GM12875 (cell line): ENCODE results near the gene SOX13.

Experiments
- H3K4me3 ChIP-seq: one replicate; pipeline ENCODE4 v1.5.1; 2011; ENCODE audit warnings: low read depth, low read length, control low read depth
- TF ChIP-seq, protein P1 (sequence below): IDR thresholded peaks from 2 replicates; pipeline ENCODE4 v1.5.1; 2011; ENCODE audit warnings: low read depth, mild to moderate bottlenecking, control low read depth, inconsistent platforms, low read length, moderate library complexity, borderline replicate concordance; ENCODE audit not compliant: insufficient read depth

The SOX13 gene

DNA sequence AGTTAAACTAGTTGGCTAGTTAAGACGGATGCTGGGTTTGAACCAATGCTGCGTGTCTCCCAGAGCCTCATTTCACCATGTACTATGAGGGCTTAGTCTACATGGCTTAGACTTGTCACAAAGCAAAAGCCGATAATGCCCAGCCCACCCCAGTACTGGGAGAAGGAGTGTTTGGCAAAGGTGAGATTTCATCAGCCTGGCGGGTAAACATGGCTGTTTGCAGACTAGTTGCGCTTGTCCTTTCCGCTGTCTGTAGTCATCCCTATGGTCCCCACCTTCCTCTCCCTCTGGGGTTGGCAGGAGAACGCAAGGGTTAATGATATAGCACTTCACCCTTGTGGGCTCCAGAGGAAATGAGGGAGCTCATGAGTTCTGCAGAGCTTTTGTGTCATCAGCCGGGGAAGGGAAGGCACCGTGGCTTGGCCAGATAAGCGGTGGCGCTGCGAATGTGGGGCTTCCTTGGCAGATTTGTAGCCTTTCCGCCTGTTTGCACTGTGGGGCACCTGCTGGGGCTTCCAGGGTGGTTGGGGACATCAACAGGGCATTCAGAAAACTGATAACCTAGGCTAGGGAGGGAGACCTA lies 29.2 kb downstream of the SOX13 start:
- TF ChIP-seq, protein P1, sequence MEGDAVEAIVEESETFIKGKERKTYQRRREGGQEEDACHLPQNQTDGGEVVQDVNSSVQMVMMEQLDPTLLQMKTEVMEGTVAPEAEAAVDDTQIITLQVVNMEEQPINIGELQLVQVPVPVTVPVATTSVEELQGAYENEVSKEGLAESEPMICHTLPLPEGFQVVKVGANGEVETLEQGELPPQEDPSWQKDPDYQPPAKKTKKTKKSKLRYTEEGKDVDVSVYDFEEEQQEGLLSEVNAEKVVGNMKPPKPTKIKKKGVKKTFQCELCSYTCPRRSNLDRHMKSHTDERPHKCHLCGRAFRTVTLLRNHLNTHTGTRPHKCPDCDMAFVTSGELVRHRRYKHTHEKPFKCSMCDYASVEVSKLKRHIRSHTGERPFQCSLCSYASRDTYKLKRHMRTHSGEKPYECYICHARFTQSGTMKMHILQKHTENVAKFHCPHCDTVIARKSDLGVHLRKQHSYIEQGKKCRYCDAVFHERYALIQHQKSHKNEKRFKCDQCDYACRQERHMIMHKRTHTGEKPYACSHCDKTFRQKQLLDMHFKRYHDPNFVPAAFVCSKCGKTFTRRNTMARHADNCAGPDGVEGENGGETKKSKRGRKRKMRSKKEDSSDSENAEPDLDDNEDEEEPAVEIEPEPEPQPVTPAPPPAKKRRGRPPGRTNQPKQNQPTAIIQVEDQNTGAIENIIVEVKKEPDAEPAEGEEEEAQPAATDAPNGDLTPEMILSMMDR, result no peak
- H3K4me3 ChIP-seq, result no peak overlapping the region

DNA sequence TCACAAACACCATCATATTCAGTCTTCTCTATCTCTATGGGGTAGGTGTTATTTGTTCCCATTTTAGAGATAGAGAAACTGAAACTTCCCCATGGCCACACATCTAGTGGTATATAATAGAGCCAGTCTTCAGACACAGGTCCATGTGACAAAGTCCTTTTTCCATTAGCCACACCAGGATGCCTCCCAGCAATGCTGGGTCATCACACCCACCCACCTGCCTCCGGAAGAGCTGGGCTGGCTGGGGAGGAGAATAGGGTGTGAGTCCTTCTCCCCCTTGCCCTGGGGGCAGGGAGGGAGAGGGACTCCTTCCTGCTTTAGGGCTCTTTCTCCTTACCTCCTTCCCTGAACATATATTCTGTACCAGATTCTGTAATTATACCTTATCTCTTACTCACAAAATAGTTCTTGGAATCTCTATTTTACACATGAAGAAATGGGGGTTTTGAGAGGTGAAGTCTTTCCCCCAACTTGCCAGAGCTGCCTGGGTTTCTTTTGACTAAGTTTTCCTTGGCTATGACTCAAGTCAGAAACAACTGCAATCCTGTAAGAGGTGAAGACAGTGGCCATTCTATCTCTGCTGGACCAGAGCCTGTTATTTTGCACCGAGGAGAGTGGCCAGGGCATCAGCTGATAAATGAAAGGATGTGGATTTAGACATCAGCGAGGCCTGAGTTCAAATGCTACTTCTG lies 30.0 kb downstream of the SOX13 start:
- TF ChIP-seq, protein P1, result no peak
- no peak overlapping the region for H3K4me3 ChIP-seq

DNA sequence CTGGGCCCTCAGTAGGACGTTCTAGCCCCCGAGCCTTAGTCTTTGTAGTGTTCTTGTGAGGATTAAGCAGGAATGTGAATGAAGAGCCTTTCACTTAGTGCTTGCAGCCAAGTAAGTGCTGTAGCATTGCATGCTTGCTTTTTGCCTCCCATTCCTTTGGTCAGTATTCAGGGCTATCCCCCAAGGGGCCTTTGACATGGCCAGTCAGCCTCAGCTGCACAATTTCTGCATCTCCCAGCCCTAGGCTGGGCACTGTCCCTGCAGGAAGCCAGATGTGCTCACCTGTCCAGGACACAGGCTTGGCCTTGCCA lies 30.5 kb downstream of the SOX13 start:
- TF ChIP-seq, protein P1, result no peak
- no peak overlapping the region for H3K4me3 ChIP-seq

DNA sequence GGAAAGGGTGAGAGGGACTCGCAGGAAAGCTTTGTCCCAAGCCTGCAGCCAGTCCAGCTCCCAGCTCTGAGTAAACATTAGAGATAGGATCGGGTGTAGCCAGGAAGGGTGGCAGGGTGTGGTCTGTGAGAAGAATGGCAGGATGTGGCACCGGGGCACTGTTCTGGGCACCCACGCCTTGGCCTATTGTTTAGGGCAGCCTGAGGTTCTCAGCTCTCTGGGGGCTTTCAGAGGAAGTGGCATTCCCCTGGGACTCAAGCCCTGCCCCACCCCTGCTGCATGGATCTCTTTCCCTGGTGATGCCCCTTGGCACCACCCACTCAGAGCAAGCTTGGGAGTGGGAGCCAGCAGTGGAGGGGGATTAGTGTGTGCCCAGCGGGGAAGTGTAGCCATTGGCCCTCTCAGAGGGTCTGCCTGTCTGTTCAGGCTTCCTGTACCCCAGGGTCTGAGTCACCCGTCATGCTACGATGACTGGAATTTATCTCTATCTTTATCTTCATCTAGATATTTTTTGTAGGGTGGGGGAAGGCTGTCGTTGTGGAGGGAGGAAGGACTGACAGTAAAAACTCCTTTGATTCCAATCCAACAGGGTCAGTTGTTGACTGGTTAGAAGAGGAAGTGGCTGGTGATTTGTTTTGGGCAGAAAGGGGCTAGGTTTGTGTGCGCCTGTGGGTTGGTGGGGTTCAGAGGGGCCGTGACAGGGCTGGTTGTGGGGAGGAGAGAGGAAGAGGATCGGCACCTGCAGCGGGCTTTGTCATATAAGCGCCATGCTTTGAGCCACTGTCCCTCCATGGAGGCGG lies 31.6 kb downstream of the SOX13 start:
- TF ChIP-seq, protein P1, result no peak
- H3K4me3 ChIP-seq, result no peak overlapping the region

DNA sequence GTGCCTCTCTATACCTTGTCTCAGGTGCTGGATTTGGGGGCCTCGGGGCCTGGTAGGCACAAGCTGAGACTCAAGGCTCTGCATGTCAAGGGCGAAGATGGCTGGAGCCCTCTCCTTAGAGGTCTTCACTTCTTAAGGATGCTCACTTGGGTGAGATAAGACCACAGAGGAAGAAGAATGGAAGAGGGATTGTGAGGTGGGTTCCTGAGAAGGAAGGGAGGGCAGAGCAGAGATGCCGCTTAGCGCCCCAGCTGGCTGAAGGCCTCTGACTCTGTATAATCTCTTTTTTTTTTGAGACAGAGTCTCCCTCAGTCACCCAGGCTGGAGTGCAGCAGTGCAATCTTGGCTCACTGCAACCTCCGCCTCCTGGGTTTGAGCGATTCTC lies 32.2 kb downstream of the SOX13 start:
- TF ChIP-seq, protein P1, result no peak
- H3K4me3 ChIP-seq, result no peak overlapping the region

DNA sequence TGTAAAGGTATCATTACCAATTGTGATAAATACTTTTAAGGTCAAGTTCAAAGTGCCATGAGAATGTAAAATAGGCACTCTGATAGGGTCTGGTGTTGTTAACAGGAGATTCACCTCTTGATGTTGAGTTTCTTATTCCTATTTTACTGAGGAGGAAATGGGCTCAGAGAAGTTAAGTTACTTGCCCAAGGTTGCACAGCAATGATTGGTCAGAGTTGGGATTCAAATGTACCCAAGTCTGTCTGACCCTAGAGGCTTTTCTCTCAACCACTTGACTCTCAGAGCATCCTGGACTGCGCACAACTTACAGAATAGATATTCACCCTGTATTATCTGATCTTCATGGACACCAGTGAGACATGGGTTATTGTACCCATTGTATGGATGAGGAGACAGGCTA lies 33.9 kb downstream of the SOX13 start:
- TF ChIP-seq, protein P1, result no peak
- no peak overlapping the region for H3K4me3 ChIP-seq
